Measurements from ENCODE around the gene DPF1. TPM values are rescaled to one million over a fixed set of nuclear protein-coding genes. Genes with fewer than 3 reads are reported as not detected.

DPF1 gene
- total RNA-seq, 1 donor from 2014 or later = 4.0 TPM

DNA sequence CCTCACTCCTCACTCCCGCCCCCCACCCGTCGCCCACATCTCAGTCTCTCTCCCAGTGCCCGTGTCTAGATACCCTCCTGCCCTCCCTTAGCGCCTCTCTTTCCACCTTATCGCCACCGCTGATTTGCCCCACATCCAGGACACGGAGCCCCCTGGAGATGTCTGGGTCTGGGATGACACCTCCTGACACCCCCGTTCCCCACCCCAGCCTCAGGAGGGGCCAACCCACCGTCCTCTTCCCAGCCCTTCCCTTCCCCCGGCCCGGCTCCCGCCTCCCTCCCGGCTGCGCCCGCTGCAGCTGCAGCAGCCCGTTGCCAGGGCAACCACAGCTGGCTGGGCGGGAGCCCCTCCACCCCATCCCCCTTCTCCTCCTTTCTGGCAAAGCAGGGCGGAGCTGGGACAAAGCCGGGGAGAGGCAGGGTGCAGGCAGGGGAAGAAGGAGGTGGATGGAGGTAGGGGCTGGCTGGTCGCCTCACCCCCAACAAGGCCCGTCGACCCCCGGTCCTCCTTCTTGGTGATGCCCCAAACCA, 13.5 kb downstream of the DPF1 start:
- DNase-seq (ENCODE audit: low read depth) = no peak
- Mint-ChIP-seq H3K4me1 (ENCODE audit: low read depth, unreplicated experiment) (peaks cover 16% of the 10 kb centered on the region), H3K27ac (ENCODE audit: unreplicated experiment) (no peak overlapping the region), H3K36me3 (ENCODE audit: low read depth, unreplicated experiment) (peaks cover 2% of the 10 kb centered on the region), H3K4me3 (ENCODE audit: unreplicated experiment) (peak overlapping the region; percentile 71), H3K27me3 (ENCODE audit: low read depth, unreplicated experiment) (peaks cover 3% of the 10 kb centered on the region), H3K9me3 (ENCODE audit: unreplicated experiment) (peaks cover 2% of the 10 kb centered on the region)
- Histone ChIP-seq H2AFZ (ENCODE audit: low read depth, low read length) (no peak overlapping the region), H3K79me2 (ENCODE audit: insufficient read depth, low read length) (no peaks in the 10 kb centered on the region), H3K36me3 (ENCODE audit: insufficient read depth, low read length) (no peaks in the 10 kb centered on the region), H4K20me1 (ENCODE audit: insufficient read depth, low read length) (peaks cover 19% of the 10 kb centered on the region), H3K9me3 (ENCODE audit: insufficient read depth, low read depth, low read length) (no peaks in the 10 kb centered on the region), H3K27ac (ENCODE audit: low read depth, low read length) (no peak overlapping the region), H3K4me3 (ENCODE audit: insufficient read depth, low read depth, low read length) (no peak overlapping the region), H3K4me1 (ENCODE audit: insufficient read depth, low read length) (peaks cover 36% of the 10 kb centered on the region), H3K9ac (ENCODE audit: low read length) (peak overlapping the region; percentile 36), H3K27me3 (ENCODE audit: insufficient read depth, low read length) (no peaks in the 10 kb centered on the region), H3K4me2 (ENCODE audit: low read length) (peak overlapping the region; percentile 69)
- TF ChIP-seq CTCF (IDR thresholded peaks at IDR 0.05; ENCODE audit: insufficient read depth, low read depth, low read length) = no peak
- TF ChIP-seq EZH2 (IDR thresholded peaks at IDR 0.05; ENCODE audit: insufficient read depth, low read length) = no peak
- FAIRE-seq = no peak

DNA sequence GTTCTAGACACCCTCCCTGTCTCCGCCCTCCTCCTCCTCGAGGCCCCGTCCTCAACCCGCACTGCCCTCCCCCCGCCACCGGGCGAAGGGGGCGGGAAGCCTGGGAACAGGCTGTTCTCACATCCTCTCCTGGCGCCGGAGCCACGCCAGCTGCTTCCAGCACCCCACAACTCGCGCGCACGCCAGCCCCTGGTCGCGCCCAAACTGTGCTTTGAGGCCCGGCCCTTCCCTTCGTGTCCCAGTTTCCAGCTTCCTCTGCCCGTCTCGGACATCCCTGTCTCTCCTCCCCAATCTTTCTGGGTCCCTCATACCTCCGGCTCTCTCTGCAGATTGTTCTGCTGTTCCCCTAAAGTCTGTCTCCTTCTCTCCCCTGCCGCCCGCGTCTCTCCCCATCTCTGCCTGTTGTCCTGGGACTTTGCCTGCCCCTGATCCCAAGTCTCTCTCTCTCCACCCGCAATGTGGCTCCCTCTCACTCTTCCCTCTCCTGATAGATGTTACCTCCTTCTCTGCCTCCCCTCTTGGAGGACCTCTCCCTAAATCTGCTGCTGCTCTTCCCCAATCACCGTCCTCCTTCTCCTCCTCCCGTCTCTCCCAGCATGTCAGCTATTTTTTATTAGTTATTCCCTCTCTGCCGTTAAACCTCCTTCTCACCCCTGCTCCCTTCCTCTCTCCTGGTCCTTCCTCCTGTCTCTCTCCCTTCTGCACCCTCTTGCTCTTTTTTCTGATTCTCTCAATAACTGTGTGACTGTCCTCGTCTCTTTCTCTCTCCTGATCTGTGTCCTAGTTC, 14.2 kb downstream of the DPF1 start:
- H3K9me3 Mint-ChIP-seq (ENCODE audit: unreplicated experiment) = peaks cover 2% of the 10 kb centered on the region
- Histone ChIP-seq H3K27me3 (ENCODE audit: insufficient read depth, low read length) (no peaks in the 10 kb centered on the region), H2AFZ (ENCODE audit: low read depth, low read length) (no peak overlapping the region), H3K4me1 (ENCODE audit: insufficient read depth, low read length) (peaks cover 36% of the 10 kb centered on the region), H3K27ac (ENCODE audit: low read depth, low read length) (no peak overlapping the region), H3K36me3 (ENCODE audit: insufficient read depth, low read length) (no peaks in the 10 kb centered on the region), H3K4me3 (ENCODE audit: insufficient read depth, low read depth, low read length) (peak overlapping the region; percentile 13), H3K79me2 (ENCODE audit: insufficient read depth, low read length) (no peaks in the 10 kb centered on the region), H3K9me3 (ENCODE audit: insufficient read depth, low read depth, low read length) (no peaks in the 10 kb centered on the region), H3K4me2 (ENCODE audit: low read length) (peak overlapping the region; percentile 69), H3K9ac (ENCODE audit: low read length) (peak overlapping the region; percentile 36), H4K20me1 (ENCODE audit: insufficient read depth, low read length) (peaks cover 19% of the 10 kb centered on the region)
- H3K4me3 Mint-ChIP-seq (ENCODE audit: unreplicated experiment) = peak overlapping the region; percentile 71
- peaks cover 16% of the 10 kb centered on the region for H3K4me1 Mint-ChIP-seq (ENCODE audit: low read depth, unreplicated experiment)
- TF ChIP-seq CTCF (IDR thresholded peaks at IDR 0.05; ENCODE audit: insufficient read depth, low read depth, low read length) (no peak), EZH2 (IDR thresholded peaks at IDR 0.05; ENCODE audit: insufficient read depth, low read length) (peak; percentile 28)
- H3K36me3 Mint-ChIP-seq (ENCODE audit: low read depth, unreplicated experiment) = peaks cover 2% of the 10 kb centered on the region
- DNase-seq (ENCODE audit: low read depth) = no peak
- no peak for FAIRE-seq
- H3K27me3 Mint-ChIP-seq (ENCODE audit: low read depth, unreplicated experiment) = peaks cover 3% of the 10 kb centered on the region
- H3K27ac Mint-ChIP-seq (ENCODE audit: unreplicated experiment) = no peak overlapping the region

- Histone ChIP-seq H3K79me2 (ENCODE audit: insufficient read depth, low read length) (no peaks in the 10 kb centered on the region), H3K4me2 (ENCODE audit: low read length) (peak overlapping the region; percentile 69), H3K9me3 (ENCODE audit: insufficient read depth, low read depth, low read length) (no peaks in the 10 kb centered on the region), H3K27ac (ENCODE audit: low read depth, low read length) (no peak overlapping the region), H4K20me1 (ENCODE audit: insufficient read depth, low read length) (peaks cover 19% of the 10 kb centered on the region), H3K36me3 (ENCODE audit: insufficient read depth, low read length) (no peaks in the 10 kb centered on the region), H3K4me1 (ENCODE audit: insufficient read depth, low read length) (peaks cover 32% of the 10 kb centered on the region), H3K27me3 (ENCODE audit: insufficient read depth, low read length) (no peaks in the 10 kb centered on the region), H3K9ac (ENCODE audit: low read length) (peak overlapping the region; percentile 36), H3K4me3 (ENCODE audit: insufficient read depth, low read depth, low read length) (no peak overlapping the region), H2AFZ (ENCODE audit: low read depth, low read length) (no peak overlapping the region)
- TF ChIP-seq EZH2 (IDR thresholded peaks at IDR 0.05; ENCODE audit: insufficient read depth, low read length) (no peak), CTCF (IDR thresholded peaks at IDR 0.05; ENCODE audit: insufficient read depth, low read depth, low read length) (no peak)
- FAIRE-seq (no peak), DNase-seq (ENCODE audit: low read depth) (no peak)
- H3K36me3 Mint-ChIP-seq (ENCODE audit: low read depth, unreplicated experiment) = peaks cover 2% of the 10 kb centered on the region
- H3K4me1 Mint-ChIP-seq (ENCODE audit: low read depth, unreplicated experiment) = peaks cover 14% of the 10 kb centered on the region
- H3K4me3 Mint-ChIP-seq (ENCODE audit: unreplicated experiment) = no peak overlapping the region
- H3K27ac Mint-ChIP-seq (ENCODE audit: unreplicated experiment) = no peak overlapping the region
- peaks cover 3% of the 10 kb centered on the region for H3K27me3 Mint-ChIP-seq (ENCODE audit: low read depth, unreplicated experiment)
- peaks cover 1% of the 10 kb centered on the region for H3K9me3 Mint-ChIP-seq (ENCODE audit: unreplicated experiment)
Observed at GRCh38 chr19:38209152-38209551, 14.9 kb downstream of the DPF1 start.

Data from astrocyte (in vitro differentiated cells and primary cell).